Gastrocnemius medialis (tissue), 4 donors: Measurements from ENCODE around the gene PRICKLE1. TPM values are rescaled to one million over a fixed set of nuclear protein-coding genes. Genes with fewer than 3 reads are reported as not detected.
"Not testable (repeated sequence)": the region's sequence is repeated elsewhere in the genome, so short reads cannot be mapped to it uniquely, and the experiment has no call there.

ENCODE experiments used
- ATAC-seq, 2 donors: fragments of 150-250 bp; one replicate each; pipeline ENCODE4 v1.9.1; 2016
- DNase-seq, 2 donors: peaks; one replicate each; pipeline ENCODE4 v3.0.0-alpha.2; 2019
- H3K27ac ChIP-seq, 4 donors: fragments of 200-600 bp; sonication (generic); 1 replicate in 1 of 4; 2 replicates in 3 of 4; pipeline ENCODE4 v1.5.1; 2016 to 2018; ENCODE audit warnings: mild to moderate bottlenecking in 2 of 4, moderate library complexity in 1 of 4
- H3K27me3 ChIP-seq, 3 donors: fragments of 200-600 bp; sonication (generic) in 2 of 3; 1 replicate in 1 of 3; 2 replicates in 2 of 3; pipeline versions ENCODE4 v1.5.1 to v1.6.0; 2016 to 2019; ENCODE audit warnings: mild to moderate bottlenecking in 1 of 3, moderate library complexity in 1 of 3
- H3K36me3 ChIP-seq, 2 donors: fragments of 200-600 bp; sonication (generic) in 1 of 2; one replicate each; pipeline ENCODE4 v1.5.1; 2017 to 2018
- H3K4me1 ChIP-seq, 2 donors: fragments of 200-600 bp; sonication (generic) in 1 of 2; one replicate each; pipeline ENCODE4 v1.5.1; 2016 to 2017; ENCODE audit warnings: mild to moderate bottlenecking in 2 of 2
- H3K4me3 ChIP-seq, 4 donors: fragments of 200-600 bp; sonication (generic) in 3 of 4; 1 replicate in 1 of 4; 2 replicates in 3 of 4; pipeline ENCODE4 v1.5.1; 2016 to 2019; ENCODE audit warnings: mild to moderate bottlenecking in 2 of 4
- H3K9me3 ChIP-seq, 3 donors: fragments of 200-600 bp; sonication (generic) in 2 of 3; 1 replicate in 1 of 3; 2 replicates in 2 of 3; pipeline ENCODE4 v1.5.1; 2016 to 2019
- POLR2A ChIP-seq, 2 donors: fragments of 450-650 bp; IDR thresholded peaks; one replicate each; pipeline ENCODE4 v1.6.1; 2017; ENCODE audit warnings: antibody characterized with exemption in 2 of 2, mild to moderate bottlenecking in 2 of 2, moderate library complexity in 2 of 2
- in situ Hi-C, 4 donors: fragments of 200-750 bp; cut with MboI; loops; one replicate each; pipeline versions ENCODE4 v1.15.0 to v1.8.0; 2017; ENCODE audit warnings: low sequenced_read_pairs in 4 of 4
- intact Hi-C: fragments of 100-400 bp; cut with DNase I; formaldehyde crosslinking; loops from one replicate; pipeline ENCODE4 v1.15.1; 2023; ENCODE audit warnings: low total_unique reads
- total RNA-seq, 4 donors: library from RNA; depleted of rRNA; stranded (reverse); fragments of >200 nt; gene quantifications; one replicate each; pipeline versions ENCODE4 v1.1.0 to v1.2.3, GENCODE V29; 2016
- TF ChIP-seq, protein P1 (sequence below), 5 experiments: fragments of 450-650 bp in 3 of 5; fragments of 200-600 bp in 2 of 5; sonication (generic) in 2 of 5; IDR thresholded peaks in 4 of 5; conservative IDR thresholded peaks in 1 of 5; 1 replicate in 4 of 5; 2 replicates in 1 of 5; pipeline ENCODE4 v1.5.1; 2016 to 2019; ENCODE audit warnings: antibody characterized with exemption in 5 of 5, mild to moderate bottlenecking in 3 of 5, moderate library complexity in 3 of 5

PRICKLE1 gene
- total RNA-seq, 4 donors from 2014 or later, result 0.87 to 9.2 (median 3.6) TPM

DNA sequence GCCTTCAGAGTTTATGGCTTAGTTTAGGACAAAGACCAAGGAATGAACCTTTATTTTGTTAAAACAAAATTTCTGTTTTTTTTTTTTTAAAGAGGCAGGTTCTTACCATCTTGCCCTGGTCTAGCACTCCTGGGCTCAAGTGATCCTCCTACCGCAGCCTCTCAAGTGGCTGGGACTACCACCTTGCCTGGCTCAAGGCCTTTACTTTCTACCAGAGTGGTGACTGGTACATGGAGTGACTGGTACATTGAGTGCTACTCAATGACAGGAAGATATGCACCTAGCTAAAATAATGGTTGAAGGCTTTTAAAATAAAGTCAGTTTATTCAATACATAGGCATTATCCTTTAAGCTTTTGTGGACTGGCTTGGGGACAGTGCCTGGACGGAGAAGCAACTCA, 32.6 kb downstream of the PRICKLE1 start:
- ATAC-seq, result no peak
- DNase-seq, result no peak
- no peak overlapping the region for H3K27ac ChIP-seq

DNA sequence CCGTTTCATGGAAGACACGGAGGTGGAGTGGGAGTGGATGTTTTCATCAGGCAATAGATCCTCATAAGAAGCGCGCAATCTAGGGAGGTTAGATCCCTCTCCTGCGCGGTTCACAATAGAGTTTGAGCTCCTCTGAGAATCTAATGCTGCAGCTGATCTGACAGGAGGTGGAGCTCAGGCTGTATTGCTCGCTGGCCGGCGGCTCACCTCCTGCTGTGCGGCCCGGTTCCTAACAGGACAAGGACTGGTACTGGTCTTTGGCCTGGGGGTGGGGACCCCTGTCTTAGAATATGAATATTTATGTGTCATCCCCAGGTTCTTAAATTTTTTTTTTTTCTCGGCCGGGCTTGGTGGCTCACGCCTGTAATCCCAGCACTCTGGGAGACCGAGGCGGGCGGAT, 36.7 kb downstream of the PRICKLE1 start:
- no peak overlapping the region for H3K27ac ChIP-seq
- no peaks in the 10 kb centered on the region for H3K36me3 ChIP-seq
- H3K27me3 ChIP-seq, result no peaks in the 10 kb centered on the region
- DNase-seq, result no peak
- ATAC-seq, result no peak
- TF ChIP-seq POLR2A (IDR thresholded peaks at IDR 0.05), result no peak
- TF ChIP-seq, protein P1, sequence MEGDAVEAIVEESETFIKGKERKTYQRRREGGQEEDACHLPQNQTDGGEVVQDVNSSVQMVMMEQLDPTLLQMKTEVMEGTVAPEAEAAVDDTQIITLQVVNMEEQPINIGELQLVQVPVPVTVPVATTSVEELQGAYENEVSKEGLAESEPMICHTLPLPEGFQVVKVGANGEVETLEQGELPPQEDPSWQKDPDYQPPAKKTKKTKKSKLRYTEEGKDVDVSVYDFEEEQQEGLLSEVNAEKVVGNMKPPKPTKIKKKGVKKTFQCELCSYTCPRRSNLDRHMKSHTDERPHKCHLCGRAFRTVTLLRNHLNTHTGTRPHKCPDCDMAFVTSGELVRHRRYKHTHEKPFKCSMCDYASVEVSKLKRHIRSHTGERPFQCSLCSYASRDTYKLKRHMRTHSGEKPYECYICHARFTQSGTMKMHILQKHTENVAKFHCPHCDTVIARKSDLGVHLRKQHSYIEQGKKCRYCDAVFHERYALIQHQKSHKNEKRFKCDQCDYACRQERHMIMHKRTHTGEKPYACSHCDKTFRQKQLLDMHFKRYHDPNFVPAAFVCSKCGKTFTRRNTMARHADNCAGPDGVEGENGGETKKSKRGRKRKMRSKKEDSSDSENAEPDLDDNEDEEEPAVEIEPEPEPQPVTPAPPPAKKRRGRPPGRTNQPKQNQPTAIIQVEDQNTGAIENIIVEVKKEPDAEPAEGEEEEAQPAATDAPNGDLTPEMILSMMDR (IDR thresholded peaks at IDR 0.05 in 4 of 5, conservative IDR thresholded peaks at IDR 0.05 in 1 of 5), result no peak
- H3K4me3 ChIP-seq, result no peak overlapping the region
- peaks cover 3 to 12% of the 10 kb centered on the region in 2 donors for H3K4me1 ChIP-seq
- intact Hi-C loops (no loop called here), in situ Hi-C loops (no loop called here)
- no peaks in the 10 kb centered on the region for H3K9me3 ChIP-seq

More for the DNA sequence above, 32.6 kb downstream of the PRICKLE1 start:
- in situ Hi-C loops, result no loop called here
- Histone ChIP-seq H3K9me3 (no peaks in the 10 kb centered on the region), H3K27me3 (no peaks in the 10 kb centered on the region), H3K4me3 (no peak overlapping the region), H3K4me1 (peaks cover 13 to 32% of the 10 kb centered on the region in 2 donors), H3K36me3 (no peaks in the 10 kb centered on the region)
- no peak for TF ChIP-seq POLR2A (IDR thresholded peaks at IDR 0.05)
- TF ChIP-seq, protein P1 (IDR thresholded peaks at IDR 0.05 in 4 of 5, conservative IDR thresholded peaks at IDR 0.05 in 1 of 5), result no peak
- intact Hi-C loops, result no loop called here

DNA sequence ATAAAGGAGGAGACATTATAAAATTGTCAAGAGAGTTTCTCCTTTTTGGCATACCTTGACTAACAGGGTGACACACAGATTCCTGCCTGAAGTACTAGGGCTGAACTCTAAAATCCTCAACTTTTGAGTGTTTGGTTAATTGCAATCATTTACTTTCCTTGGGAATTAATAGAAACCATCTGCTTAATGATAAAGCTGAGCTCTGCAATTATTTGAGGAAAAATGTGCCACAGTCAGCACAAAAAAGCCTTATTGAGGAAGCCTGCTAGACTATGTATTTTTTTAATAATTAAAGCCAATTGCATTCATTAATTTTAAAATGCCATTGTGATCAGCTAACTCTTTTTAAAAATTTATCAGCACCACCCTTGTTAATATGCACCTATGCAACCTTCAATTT, 38.7 kb downstream of the PRICKLE1 start:
- Histone ChIP-seq H3K4me1 (no peaks in the 10 kb centered on the region), H3K9me3 (no peaks in the 10 kb centered on the region), H3K4me3 (no peak overlapping the region), H3K27me3 (no peaks in the 10 kb centered on the region), H3K27ac (no peak overlapping the region), H3K36me3 (no peaks in the 10 kb centered on the region)
- DNase-seq, result no peak
- intact Hi-C loops (no loop called here), in situ Hi-C loops (no loop called here)
- ATAC-seq, result no peak
- no peak for TF ChIP-seq POLR2A (IDR thresholded peaks at IDR 0.05)
- TF ChIP-seq, protein P1 (IDR thresholded peaks at IDR 0.05 in 4 of 5, conservative IDR thresholded peaks at IDR 0.05 in 1 of 5), result no peak

DNA sequence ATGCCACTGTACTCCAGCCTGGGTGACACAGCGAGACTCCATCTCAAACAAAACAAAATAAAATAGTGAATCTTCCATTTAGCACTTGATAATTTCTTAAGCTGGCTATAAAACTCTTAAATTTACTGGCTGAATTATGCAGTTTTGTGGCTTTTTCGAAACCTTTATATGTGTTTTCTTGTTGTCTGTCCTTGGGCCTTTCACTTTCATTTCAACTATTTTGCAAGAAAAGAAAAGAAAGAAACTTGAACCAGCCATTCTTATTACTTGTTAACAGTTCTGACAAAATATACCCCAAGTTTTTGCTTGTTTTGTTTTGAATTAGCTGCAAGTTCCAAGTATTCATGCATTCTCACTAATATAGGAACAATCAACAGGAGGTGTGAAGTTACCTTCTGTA, 42.8 kb downstream of the PRICKLE1 start:
- no peak overlapping the region for H3K27ac ChIP-seq
- H3K9me3 ChIP-seq, result no peaks in the 10 kb centered on the region
- no peaks in the 10 kb centered on the region for H3K36me3 ChIP-seq
- DNase-seq, result no peak
- no peaks in the 10 kb centered on the region for H3K4me1 ChIP-seq
- no peaks in the 10 kb centered on the region for H3K27me3 ChIP-seq
- in situ Hi-C loops (no loop called here), intact Hi-C loops (no loop called here)
- H3K4me3 ChIP-seq, result no peak overlapping the region
- no peak for ATAC-seq
- TF ChIP-seq POLR2A (IDR thresholded peaks at IDR 0.05), result no peak
- TF ChIP-seq, protein P1 (IDR thresholded peaks at IDR 0.05 in 4 of 5, conservative IDR thresholded peaks at IDR 0.05 in 1 of 5), result no peak

DNA sequence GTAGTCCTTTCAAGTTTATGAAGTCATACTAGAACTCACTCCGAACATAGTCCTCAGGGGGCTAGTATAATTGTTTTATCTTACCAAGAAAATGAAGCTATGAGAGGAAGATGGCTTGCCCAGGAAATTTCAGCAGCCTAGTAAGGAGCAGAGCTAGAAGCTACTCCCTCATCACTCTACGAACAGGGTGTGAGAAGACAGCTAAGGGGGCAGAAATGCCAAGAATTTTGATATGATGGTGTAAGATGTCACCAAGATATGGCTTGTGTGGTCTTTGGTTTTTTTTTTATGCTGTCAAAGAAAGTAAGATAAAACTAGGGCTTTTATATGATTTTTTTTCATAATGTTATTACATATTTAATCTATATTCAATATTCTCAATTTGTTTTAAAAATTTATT, 47.6 kb downstream of the PRICKLE1 start:
- no peaks in the 10 kb centered on the region for H3K9me3 ChIP-seq
- DNase-seq, result no peak
- no peak for ATAC-seq
- in situ Hi-C loops (no loop called here), intact Hi-C loops (no loop called here)
- H3K27me3 ChIP-seq, result no peaks in the 10 kb centered on the region
- no peak overlapping the region for H3K4me3 ChIP-seq
- H3K4me1 ChIP-seq, result no peaks in the 10 kb centered on the region
- H3K36me3 ChIP-seq, result no peaks in the 10 kb centered on the region
- TF ChIP-seq, protein P1 (IDR thresholded peaks at IDR 0.05 in 4 of 5, conservative IDR thresholded peaks at IDR 0.05 in 1 of 5), result no peak
- no peak for TF ChIP-seq POLR2A (IDR thresholded peaks at IDR 0.05)
- H3K27ac ChIP-seq, result no peak overlapping the region

DNA sequence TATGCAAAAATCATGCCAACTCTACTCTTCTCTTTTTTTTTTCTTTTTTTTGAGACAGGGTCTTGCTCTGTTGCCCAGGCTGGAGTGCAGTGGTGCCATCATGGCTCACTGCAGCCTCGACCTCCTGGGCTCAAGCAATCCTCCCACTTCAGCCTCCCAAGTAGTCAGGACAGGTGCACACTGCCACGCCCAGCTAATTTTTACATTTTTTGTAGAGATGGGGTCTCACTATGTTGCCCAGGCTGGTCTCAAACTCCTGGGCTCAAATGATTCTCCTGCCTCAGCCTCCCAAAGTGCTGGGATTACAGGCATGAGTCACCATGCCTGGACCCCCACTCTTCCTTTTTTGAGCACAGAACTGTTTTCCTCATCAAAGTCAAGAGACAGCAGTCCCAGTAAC, 48.2 kb downstream of the PRICKLE1 start:
- H3K36me3 ChIP-seq, in situ Hi-C loops, H3K27me3 ChIP-seq, H3K9me3 ChIP-seq, DNase-seq, ATAC-seq, intact Hi-C loops, H3K4me1 ChIP-seq, H3K27ac ChIP-seq, H3K4me3 ChIP-seq: not testable (repeated sequence)
